CD4-positive, alpha-beta T cell treated with Interleukin-21 for 1 hour (primary cell): Measurements from ENCODE around the gene USP17L25.
"Not testable (repeated sequence)": the region's sequence is repeated elsewhere in the genome, so short reads cannot be mapped to it uniquely, and the experiment has no call there.

Experiments
- DNase-seq: peaks from one replicate; pipeline ENCODE4 v3.0.0-alpha.2; 2020

The USP17L25 gene

GRCh38 chr4:9329611-9330010 is at the start of gene USP17L25:
Gene USP17L25, plus strand, starts transcription at chr4:9329911. Its CDS starts 0 bp downstream, at chr4:9329911.
- DNase-seq = not testable (repeated sequence)

DNA sequence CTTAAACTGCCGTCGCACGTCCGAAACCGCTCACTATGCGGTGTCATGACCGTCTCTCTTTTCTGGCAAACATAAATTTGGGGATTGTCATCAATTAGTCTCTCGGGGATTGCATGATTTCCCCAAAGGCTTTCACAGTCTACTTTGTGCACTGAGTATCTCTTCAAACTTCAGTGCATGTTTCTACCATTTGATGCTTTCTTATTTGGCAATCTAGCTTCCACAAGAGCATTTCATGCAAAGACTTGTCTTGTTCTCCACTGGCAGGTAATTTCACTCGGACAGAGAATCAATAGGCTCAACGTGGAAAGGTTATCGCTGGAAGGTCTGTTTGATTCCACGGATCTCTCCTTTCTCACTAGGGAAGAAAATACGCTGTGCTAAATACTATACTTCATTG is 5.5 kb upstream of the USP17L25 start:
- DNase-seq = not testable (repeated sequence)

DNA sequence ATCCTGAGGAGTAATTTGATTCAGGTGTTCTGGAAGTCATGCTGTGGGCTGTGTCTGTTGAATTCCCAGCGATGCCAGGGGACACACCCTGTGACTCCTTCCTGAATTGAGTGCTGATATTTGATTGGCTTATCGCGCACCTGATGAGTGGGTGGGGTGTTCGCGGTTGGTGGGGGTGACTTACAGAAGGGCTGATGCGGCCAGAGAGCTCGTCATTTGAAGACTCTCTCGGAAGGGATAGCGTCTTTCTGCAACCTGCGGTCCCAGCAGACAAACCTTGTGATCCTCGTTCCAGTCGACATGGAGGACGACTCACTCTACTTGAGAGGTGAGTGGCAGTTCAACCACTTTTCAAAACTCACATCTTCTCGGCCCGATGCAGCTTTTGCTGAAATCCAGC is 4.8 kb upstream of the USP17L25 start, which contains the start of gene USP17L24:
Gene USP17L24, plus strand, starts transcription at position 301 of the 400 bp plus-strand sequence. Its CDS starts 0 bp downstream, at position 301.
- DNase-seq = not testable (repeated sequence)

- DNase-seq = not testable (repeated sequence)
Observed at GRCh38 chr4:9334358-9334757, 4.6 kb downstream of the USP17L25 start, which contains the start of gene USP17L26. Gene USP17L26, plus strand, starts transcription at chr4:9334658. Its CDS starts 0 bp downstream, at chr4:9334658.

- not testable (repeated sequence) for DNase-seq
Observed at GRCh38 chr4:9339103-9339502, 9.4 kb downstream of the USP17L25 start, which contains the start of gene USP17L5. Gene USP17L5, plus strand, starts transcription at chr4:9339403. Its CDS starts 0 bp downstream, at chr4:9339403.

DNA sequence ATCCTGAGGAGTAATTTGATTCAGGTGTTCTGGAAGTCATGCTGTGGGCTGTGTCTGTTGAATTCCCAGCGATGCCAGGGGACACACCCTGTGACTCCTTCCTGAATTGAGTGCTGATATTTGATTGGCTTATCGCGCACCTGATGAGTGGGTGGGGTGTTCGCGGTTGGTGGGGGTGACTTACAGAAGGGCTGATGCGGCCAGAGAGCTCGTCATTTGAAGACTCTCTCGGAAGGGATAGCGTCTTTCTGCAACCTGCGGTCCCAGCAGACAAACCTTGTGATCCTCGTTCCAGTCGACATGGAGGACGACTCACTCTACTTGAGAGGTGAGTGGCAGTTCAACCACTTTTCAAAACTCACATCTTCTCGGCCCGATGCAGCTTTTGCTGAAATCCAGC is 14.1 kb downstream of the USP17L25 start, which contains the start of gene USP17L27:
Gene USP17L27, plus strand, starts transcription at position 301 of the 400 bp plus-strand sequence. Its CDS starts 0 bp downstream, at position 301.
- DNase-seq = not testable (repeated sequence)

GRCh38 chr4:9348593-9348992 is 18.9 kb downstream of the USP17L25 start, which contains the start of gene USP17L28:
Gene USP17L28, plus strand, starts transcription at chr4:9348893. Its CDS starts 0 bp downstream, at chr4:9348893.
- DNase-seq = not testable (repeated sequence)

DNA sequence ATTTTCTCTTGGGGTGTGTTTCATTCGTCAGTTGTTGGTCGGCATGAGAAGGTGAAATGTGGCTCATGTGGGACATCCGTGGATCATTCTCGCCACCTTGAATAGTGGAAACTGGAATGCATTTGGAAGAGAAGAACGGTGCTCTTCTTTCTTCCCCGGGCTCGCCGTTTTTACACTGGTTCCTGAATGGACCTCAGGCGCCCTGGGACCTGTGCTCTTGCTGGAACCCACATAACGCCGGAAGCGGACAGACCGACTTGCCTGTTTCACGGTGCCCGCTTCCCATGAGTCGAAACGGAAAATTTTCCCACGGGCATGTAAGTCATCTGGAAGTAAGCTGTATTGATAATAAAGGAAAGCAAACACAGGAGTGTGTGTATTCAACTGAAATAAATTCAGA is 21.2 kb downstream of the USP17L25 start:
- not testable (repeated sequence) for DNase-seq

GRCh38 chr4:9353338-9353737 is 23.6 kb downstream of the USP17L25 start, which contains the start of gene USP17L29:
Gene USP17L29, plus strand, starts transcription at chr4:9353638. Its CDS starts 0 bp downstream, at chr4:9353638.
- not testable (repeated sequence) for DNase-seq

- DNase-seq = not testable (repeated sequence)
Observed at GRCh38 chr4:9362829-9363228, 33.1 kb downstream of the USP17L25 start, which contains the start of gene USP17L30. Gene USP17L30, plus strand, starts transcription at chr4:9363129. Its CDS starts 0 bp downstream, at chr4:9363129.

DNA sequence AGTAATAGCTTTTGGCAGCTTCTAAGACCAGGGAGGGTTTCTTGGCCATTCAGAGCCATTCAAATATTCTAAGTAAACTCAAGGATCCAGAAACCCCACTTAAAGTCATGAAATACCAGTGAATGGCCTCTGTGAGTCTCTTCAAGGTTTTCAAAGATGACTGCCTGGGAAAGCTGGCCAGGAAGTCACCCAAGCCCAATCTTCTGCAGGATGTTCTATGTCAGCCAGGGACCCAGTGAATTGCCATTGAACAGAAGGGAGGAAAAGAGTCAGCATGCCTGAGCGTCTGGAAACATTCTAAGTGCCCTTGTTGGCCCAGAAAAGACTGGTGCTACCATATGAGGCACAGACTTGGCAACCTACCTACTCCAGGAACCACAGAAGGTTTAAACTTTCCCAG is 50.2 kb downstream of the USP17L25 start:
- not testable (repeated sequence) for DNase-seq
